GM21367 (cell line): ENCODE measurements around the gene PEAR1.

Experiments used
- ATAC-seq: cut with Tn5 transposase; IDR thresholded peaks from one replicate; pipeline ENCODE4 v1.9.1; 2021; ENCODE audit not compliant: unreplicated experiment

PEAR1 gene

DNA sequence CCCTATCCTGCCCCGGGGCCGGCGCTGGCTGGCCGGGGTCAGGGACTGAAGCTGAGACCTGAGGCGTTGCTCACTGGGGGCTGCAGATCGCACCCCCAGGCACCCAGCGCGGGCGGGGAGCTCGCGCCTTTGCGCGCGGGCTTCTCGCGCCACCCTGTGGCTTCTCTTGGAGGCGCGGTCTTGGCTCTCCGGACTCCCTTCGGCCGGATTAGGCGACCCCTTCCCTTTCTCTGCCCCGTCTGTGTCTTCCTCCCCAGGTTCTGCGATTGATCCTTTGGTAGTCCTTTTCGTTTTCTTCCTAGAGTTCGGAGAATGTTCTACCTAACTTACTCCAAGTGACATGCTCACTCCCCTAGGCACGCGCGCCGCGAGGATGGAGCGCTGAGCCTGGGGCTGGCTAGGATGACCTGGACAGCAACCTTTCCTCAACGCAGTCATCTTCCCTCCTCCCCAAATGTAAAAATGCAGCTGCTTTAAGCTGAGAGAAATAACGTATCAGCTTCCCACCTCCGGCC, 33.3 kb upstream of the PEAR1 start:
- no peak for ATAC-seq

- ATAC-seq, result no peak
Measured at GRCh38 chr1:156860628-156861423, 32.7 kb upstream of the PEAR1 start, which contains the start of gene NTRK1. NTRK1 (plus strand) TSS chr1:156860865; CDS start chr1:156860935, 70 bp downstream.

DNA sequence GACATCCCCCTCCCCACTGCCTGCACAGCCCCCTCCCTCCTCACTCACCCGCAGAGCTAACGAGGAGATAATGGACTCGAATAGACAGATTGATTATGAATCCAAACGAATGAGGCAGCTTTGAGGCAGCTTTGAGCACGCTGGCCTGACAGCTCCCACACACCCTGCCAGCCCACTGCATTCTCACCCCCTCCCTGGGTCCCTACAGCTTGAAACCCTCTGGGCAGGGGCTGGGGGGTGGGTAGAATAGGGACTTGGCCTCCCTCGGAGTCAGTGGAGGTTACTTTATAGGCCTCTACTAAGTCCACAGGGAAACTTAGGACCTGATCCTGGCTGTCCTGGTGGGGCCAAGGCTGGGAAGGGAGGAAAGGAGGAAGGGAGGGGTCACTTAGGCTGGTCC, 30.9 kb upstream of the PEAR1 start:
- no peak for ATAC-seq

DNA sequence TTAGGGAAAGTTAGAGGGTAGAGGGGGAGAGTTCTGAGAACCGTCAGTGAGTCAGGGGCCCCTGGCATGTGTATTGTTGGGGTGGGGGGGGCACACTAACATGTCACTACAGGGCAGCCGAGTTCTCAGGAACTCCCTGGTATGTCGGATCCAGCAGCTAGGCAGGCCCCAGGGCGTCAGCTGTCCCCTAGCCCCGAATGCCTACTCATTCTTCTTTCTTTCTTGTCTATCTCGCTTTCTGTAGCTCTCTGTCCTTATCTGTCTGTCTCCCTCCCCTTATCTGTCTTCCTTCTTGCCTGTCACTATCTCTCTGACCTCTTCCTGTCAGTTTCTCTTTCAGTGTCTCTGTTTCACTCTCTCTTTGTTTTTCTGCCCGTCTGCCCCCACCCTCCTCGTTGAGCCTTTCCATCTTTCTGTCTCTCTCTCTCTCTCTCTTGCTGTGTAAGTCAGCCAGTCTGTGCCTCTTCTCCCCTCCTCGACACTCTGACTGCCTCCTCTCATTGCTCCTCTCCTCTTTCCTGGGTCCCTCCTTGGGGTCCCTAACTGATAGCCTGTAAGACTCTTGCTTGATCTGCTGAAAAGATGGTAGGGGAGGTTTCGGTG, 30.4 kb upstream of the PEAR1 start:
- ATAC-seq, result no peak

DNA sequence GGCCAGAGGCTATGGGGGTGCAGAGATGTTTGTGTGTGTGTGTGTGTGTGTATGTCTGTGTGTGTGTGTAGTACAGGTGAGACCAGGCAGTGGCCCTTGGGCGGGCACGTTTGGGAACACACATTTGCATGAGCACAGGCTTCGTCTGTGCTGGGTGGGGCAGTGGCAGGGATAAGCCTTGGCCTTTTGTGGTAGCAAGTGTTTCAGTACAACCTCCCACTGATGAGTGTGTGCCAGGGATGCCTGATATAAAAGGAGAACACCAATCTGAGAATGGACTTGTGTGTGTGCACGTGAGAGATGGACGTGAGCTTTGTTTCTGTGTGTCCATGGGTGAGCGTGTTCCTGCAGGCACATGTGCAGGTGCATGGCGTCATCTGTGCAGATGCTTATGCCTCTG, 29.9 kb upstream of the PEAR1 start:
- ATAC-seq, result no peak

GRCh38 chr1:156864796-156865195, 28.7 kb upstream of the PEAR1 start:
- ATAC-seq, result no peak

GRCh38 chr1:156865258-156865657, 28.3 kb upstream of the PEAR1 start:
- no peak for ATAC-seq

GRCh38 chr1:156865865-156866248, 27.7 kb upstream of the PEAR1 start:
- no peak for ATAC-seq

GRCh38 chr1:156866249-156866909, 27.1 kb upstream of the PEAR1 start:
- no peak for ATAC-seq

GRCh38 chr1:156868341-156868740, 25.2 kb upstream of the PEAR1 start:
- ATAC-seq, result no peak

- no peak for ATAC-seq
Measured at GRCh38 chr1:156869455-156869854, 24.1 kb upstream of the PEAR1 start.

DNA sequence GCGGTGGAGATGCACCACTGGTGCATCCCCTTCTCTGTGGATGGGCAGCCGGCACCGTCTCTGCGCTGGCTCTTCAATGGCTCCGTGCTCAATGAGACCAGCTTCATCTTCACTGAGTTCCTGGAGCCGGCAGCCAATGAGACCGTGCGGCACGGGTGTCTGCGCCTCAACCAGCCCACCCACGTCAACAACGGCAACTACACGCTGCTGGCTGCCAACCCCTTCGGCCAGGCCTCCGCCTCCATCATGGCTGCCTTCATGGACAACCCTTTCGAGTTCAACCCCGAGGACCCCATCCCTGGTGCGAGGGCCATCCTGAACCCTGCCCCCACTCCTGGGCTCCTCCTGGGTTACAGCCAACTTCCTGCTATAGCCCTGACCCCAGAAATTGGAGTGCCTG, 19.9 kb upstream of the PEAR1 start:
- no peak for ATAC-seq

DNA sequence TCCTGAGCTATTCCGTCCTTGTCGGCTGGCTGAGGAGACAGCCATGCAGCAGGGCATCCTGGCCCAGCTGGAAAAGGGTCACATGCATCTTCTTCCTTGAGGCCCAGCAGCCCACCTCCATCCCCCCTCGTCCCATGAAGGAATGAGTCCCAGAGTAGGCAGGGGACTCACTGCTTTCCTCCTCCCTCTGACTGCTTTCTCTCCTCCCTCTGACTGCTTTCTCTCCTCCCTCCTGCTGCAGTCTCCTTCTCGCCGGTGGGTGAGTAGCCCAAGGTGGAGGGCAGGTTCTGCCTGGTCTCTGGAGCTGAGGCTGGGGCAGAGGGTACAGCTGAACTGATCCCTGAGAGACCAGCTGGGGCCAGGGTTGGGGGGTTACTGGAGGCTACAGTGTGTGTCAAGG, 19.4 kb upstream of the PEAR1 start:
- no peak for ATAC-seq

DNA sequence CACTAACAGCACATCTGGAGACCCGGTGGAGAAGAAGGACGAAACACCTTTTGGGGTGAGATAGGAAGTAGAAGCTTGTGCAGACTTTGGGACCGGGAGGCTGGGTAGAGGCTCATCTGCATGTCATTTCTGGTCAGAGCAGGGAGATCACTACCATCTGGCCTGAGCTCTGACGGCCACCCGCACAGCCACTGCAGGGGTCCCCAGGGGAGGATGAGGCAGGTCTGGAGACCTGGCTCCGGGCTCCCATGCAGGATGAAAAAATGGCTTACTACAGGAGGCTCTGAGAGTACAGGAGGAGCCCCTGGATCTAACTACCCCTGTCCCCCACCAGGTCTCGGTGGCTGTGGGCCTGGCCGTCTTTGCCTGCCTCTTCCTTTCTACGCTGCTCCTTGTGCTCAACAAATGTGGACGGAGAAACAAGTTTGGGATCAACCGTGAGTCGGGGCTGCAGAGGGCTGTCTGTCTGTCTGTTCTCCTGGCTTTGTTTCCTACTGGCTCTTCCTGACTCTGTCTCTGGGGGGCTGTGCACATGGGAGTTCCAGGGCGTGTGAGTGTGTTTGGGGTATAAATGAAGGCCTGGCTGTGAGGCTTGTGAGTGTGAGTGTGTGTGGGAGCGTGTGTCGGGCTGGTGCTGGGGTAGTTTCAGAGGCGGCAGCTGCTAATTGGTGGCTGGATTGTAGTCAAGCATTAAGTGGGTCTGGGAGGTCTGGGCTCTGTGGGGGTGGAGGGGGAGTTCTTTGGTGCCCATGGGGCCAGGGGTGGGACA, 18.8 kb upstream of the PEAR1 start:
- ATAC-seq, result no peak

DNA sequence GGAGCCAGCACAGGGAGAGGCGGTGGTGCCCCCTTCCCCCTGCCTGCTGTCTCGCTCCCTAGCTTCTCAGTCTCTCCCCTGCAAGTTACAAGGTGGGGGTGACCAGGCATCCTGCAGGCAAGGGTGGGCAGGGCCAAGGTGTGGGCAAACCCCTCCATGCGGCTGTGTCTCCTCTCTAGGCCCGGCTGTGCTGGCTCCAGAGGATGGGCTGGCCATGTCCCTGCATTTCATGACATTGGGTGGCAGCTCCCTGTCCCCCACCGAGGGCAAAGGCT, 18.2 kb upstream of the PEAR1 start:
- no peak for ATAC-seq

- no peak for ATAC-seq
Measured at GRCh38 chr1:156876281-156876680, 17.2 kb upstream of the PEAR1 start.

DNA sequence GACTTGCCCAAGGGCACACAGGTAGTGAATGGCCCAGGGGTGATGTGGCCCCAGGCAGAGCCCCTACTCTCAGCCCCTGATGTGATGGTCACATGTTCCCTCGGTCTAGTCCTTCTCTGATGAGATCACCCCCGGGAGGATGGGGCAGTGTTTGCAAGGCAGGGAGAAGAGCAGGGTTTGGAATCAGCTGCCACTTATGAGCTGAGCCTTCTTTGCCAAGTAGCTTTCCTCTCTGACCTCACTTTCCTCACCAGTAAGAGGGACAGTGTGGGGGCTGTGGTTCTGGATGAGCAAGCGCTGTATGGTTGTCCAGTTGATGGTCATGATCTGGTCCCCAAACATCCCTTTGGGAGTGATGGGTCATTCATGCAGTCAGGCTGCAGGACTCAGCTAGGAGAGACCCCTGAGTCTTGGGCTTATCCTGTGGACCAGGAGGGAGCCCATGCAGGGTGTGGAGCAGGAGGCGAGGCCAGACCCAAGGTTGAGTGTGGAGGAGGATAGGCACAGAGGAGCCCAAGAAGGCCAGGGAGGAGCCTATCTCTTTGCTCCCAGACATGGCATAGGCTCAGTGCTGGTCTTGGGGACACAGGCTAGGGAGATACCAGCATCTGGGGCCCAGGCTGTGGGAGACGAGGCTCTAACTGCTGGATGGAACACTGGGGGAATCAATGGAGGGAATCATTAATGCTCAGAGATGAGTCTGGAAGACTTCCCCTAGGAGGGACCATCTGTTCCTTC, 15.9 kb upstream of the PEAR1 start:
- ATAC-seq, result no peak

DNA sequence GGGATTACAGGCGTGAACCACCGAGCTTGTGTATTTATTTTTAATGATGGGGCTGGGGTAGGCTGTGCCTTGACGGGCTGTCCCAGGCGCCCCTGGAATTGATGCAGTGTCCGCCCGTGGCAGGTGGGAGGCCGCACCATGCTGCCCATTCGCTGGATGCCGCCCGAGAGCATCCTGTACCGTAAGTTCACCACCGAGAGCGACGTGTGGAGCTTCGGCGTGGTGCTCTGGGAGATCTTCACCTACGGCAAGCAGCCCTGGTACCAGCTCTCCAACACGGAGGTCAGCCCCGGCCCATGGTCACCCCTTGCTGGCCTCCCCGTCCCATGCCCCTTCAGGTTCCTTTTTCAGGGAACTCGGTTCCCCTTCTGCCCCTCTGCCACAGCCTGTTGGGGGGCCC, 13.6 kb upstream of the PEAR1 start:
- ATAC-seq, result no peak

DNA sequence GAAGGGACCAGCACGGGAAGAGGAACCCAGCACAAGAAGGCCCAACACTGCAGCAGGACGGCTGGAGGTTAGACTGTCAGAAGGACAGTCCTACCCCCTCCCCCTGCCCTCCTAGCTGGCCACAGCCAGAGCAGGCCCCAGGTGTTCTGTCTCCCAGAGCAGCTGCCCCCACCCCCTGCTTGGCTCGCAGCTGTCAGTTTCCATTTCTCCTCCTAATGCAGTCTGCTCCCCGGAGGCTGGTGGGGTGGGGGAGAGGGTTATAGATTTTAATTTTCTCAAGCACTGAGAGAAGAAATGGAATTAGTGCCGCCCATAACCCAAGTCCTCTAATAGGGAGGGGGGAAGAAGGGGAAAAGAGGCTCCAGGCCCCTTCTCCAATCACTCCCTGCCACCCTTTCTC, 13.0 kb upstream of the PEAR1 start:
- no peak for ATAC-seq

GRCh38 chr1:156881101-156881500, 12.4 kb upstream of the PEAR1 start:
- ATAC-seq, result no peak

DNA sequence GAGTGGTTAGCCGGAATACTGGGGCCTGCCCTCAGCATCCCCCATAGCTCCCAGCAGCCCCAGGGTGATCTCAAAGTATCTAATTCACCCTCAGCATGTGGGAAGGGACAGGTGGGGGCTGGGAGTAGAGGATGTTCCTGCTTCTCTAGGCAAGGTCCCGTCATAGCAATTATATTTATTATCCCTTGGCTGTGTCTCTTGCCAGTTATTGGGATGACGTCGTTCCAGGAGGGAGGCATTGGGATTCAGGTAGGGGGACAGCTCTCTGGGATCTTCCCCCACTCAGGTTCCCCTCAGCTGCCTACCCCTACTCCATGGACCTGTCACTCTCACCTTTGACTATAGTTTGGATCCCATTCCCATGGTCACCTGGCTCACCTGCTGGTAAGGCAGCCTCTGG, 11.9 kb upstream of the PEAR1 start:
- no peak for ATAC-seq
